HEK293 (cell line): Measurements from ENCODE around the gene BRD3OS.

Experiments used
- CTCF ChIP-seq: fragments of 450-650 bp; formaldehyde crosslinking; IDR thresholded peaks from 2 replicates; pipeline ENCODE4 v1.5.1; 2016; ENCODE audit warnings: missing biosample characterization, missing genetic modification characterization
- MYNN ChIP-seq: fragments of 450-650 bp; formaldehyde crosslinking; IDR thresholded peaks from 2 replicates; pipeline ENCODE4 v1.5.1; 2016; ENCODE audit warnings: missing biosample characterization, missing genetic modification characterization, borderline replicate concordance
- OSR2 ChIP-seq: fragments of 450-650 bp; formaldehyde crosslinking; IDR thresholded peaks from 2 replicates; pipeline ENCODE4 v1.5.1; 2016; ENCODE audit warnings: missing biosample characterization, missing genetic modification characterization
- PRDM4 ChIP-seq: fragments of 450-650 bp; formaldehyde crosslinking; IDR thresholded peaks from 2 replicates; pipeline ENCODE4 v1.5.1; 2017; ENCODE audit warnings: missing biosample characterization, missing genetic modification characterization
- SP3 ChIP-seq: fragments of 450-650 bp; formaldehyde crosslinking; IDR thresholded peaks from 2 replicates; pipeline ENCODE4 v1.5.1; 2016; ENCODE audit warnings: missing biosample characterization, missing genetic modification characterization
- YY1 ChIP-seq: fragments of 450-650 bp; formaldehyde crosslinking; IDR thresholded peaks from 2 replicates; pipeline ENCODE4 v1.5.1; 2018; ENCODE audit warnings: missing biosample characterization, missing genetic modification characterization
- ZBTB21 ChIP-seq: fragments of 450-650 bp; formaldehyde crosslinking; IDR thresholded peaks from 2 replicates; pipeline ENCODE4 v1.5.1; 2017; ENCODE audit warnings: missing biosample characterization, missing genetic modification characterization
- ZNF121 ChIP-seq: fragments of 450-650 bp; formaldehyde crosslinking; IDR thresholded peaks from 2 replicates; pipeline ENCODE4 v1.5.1; 2016; ENCODE audit warnings: missing biosample characterization, missing genetic modification characterization
- ZNF138 ChIP-seq: fragments of 450-650 bp; formaldehyde crosslinking; IDR thresholded peaks from 2 replicates; pipeline ENCODE4 v1.5.1; 2016; ENCODE audit warnings: missing biosample characterization, missing genetic modification characterization, borderline replicate concordance
- ZNF184 ChIP-seq: fragments of 450-650 bp; IDR thresholded peaks from 2 replicates; pipeline ENCODE4 v1.5.1; 2018; ENCODE audit warnings: missing biosample characterization, mild to moderate bottlenecking, missing genetic modification characterization

DNA sequence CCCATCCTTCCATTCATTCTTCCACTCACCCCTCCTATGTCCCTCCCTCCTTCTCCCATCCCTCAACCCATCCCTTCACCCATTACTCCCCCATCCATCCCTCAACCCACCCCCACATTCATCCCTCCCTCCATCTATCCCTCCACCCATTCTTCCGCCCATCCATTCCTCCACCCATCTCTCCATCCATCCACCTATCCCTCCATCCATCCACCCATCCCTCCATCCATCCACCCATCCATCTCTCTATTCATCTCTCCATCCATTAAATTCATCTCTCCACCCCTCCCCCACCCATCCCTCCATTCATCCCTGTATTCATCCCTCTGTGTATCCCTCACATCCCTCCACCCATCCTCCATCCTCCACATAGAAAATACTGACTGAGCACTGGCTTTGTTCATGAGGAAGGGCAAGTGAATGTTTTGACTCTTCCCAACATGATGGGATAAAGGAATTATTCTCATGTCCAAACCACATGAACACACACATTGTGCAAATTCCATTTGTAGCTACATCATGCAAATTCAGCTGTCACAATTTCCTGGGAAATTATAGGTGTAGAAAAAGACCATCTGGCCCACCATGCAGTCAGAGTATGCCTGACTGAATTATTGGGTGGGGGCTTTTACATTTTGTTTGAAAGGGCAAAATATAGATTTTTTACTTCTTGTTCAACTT, 26.2 kb upstream of the BRD3OS start:
- TF ChIP-seq YY1 (tag by site-specific recombination) = no peak
- TF ChIP-seq MYNN (tag by site-specific recombination) = no peak
- TF ChIP-seq CTCF (tag by site-specific recombination) = no peak
- no peak for TF ChIP-seq SP3 (tag by site-specific recombination)
- no peak for TF ChIP-seq ZNF184
- no peak for TF ChIP-seq OSR2
- TF ChIP-seq ZNF138 = no peak
- TF ChIP-seq ZNF121 = no peak
- no peak for TF ChIP-seq ZBTB21 (tag by site-specific recombination)
- TF ChIP-seq PRDM4 (tag by site-specific recombination) = no peak
